Measurements from ENCODE around the gene DLG3.

Gene DLG3

GRCh38 chrX:70476166-70476933, 31.7 kb downstream of the DLG3 start:
- no peaks in the 10 kb centered on the region for H3K4me1 ChIP-seq (ENCODE audit: control insufficient read depth in 1 of 2, insufficient read depth in 1 of 2, low read depth in 1 of 2, low read length in 1 of 2)
- H3K9me3 ChIP-seq: no peaks in the 10 kb centered on the region
- no peak overlapping the region for H3K27ac ChIP-seq
- no peaks in the 10 kb centered on the region for H3K36me3 ChIP-seq
- TF ChIP-seq, protein P1, sequence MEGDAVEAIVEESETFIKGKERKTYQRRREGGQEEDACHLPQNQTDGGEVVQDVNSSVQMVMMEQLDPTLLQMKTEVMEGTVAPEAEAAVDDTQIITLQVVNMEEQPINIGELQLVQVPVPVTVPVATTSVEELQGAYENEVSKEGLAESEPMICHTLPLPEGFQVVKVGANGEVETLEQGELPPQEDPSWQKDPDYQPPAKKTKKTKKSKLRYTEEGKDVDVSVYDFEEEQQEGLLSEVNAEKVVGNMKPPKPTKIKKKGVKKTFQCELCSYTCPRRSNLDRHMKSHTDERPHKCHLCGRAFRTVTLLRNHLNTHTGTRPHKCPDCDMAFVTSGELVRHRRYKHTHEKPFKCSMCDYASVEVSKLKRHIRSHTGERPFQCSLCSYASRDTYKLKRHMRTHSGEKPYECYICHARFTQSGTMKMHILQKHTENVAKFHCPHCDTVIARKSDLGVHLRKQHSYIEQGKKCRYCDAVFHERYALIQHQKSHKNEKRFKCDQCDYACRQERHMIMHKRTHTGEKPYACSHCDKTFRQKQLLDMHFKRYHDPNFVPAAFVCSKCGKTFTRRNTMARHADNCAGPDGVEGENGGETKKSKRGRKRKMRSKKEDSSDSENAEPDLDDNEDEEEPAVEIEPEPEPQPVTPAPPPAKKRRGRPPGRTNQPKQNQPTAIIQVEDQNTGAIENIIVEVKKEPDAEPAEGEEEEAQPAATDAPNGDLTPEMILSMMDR (IDR thresholded peaks at IDR 0.05): no peak
- H3K4me3 ChIP-seq (ENCODE audit: low read depth in 1 of 2, low read length in 1 of 2): no peak overlapping the region
- H3K27me3 ChIP-seq: no peaks in the 10 kb centered on the region

DNA sequence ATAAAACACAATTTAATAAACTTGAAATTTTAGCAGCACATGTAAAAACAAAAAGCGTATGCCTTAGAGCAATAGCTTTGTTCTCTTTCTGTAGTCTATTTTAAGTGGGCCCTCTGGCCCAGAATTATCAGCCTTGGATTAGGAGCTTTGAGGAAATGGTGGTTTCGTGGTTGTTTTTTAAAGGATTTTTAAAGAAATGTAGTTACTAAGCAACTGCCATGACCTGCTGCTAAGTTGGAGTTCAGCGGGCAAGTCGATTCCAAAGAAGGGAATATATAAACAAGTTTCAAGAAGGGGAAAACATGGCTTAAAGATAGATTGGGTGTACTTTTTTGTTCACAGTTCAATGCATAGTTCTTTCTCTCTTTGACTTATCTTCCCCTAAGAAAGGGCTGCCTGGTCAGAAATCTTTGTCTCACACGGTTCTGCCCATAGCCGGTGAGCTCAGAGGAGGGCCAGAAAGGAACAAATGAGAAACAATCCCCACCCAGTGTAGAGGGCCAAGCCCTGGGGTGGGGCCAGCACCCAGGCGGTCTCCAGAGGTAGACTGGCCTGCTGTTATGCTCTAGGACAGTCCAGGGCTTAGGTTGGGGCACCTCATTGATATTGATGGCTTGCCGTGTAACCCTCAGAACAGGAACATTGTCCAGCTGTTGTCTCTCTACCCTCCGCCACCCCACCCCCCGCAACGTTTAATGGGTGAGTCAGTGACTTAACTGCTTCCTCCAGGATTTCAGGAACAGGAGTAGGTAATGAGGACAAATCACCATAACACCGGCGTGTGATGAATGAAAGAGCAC, 32.5 kb downstream of the DLG3 start:
- TF ChIP-seq, protein P1 (IDR thresholded peaks at IDR 0.05): no peak
- H3K36me3 ChIP-seq: no peaks in the 10 kb centered on the region
- no peaks in the 10 kb centered on the region for H3K27me3 ChIP-seq
- H3K4me3 ChIP-seq (ENCODE audit: low read depth in 1 of 2, low read length in 1 of 2): no peak overlapping the region
- no peaks in the 10 kb centered on the region for H3K9me3 ChIP-seq
- H3K27ac ChIP-seq: no peak overlapping the region
- H3K4me1 ChIP-seq (ENCODE audit: control insufficient read depth in 1 of 2, insufficient read depth in 1 of 2, low read depth in 1 of 2, low read length in 1 of 2): no peaks in the 10 kb centered on the region

- TF ChIP-seq, protein P1 (IDR thresholded peaks at IDR 0.05): no peak
- Histone ChIP-seq H3K4me1 (ENCODE audit: control insufficient read depth in 1 of 2, insufficient read depth in 1 of 2, low read depth in 1 of 2, low read length in 1 of 2) (no peaks in the 10 kb centered on the region), H3K36me3 (no peaks in the 10 kb centered on the region), H3K27me3 (no peaks in the 10 kb centered on the region), H3K4me3 (ENCODE audit: low read depth in 1 of 2, low read length in 1 of 2) (no peak overlapping the region), H3K27ac (no peak overlapping the region), H3K9me3 (no peaks in the 10 kb centered on the region)
These were observed 33.1 kb downstream of the DLG3 start for GRCh38 chrX:70477734-70478075.

- Histone ChIP-seq H3K27me3 (no peaks in the 10 kb centered on the region), H3K4me3 (ENCODE audit: low read depth in 1 of 2, low read length in 1 of 2) (no peak overlapping the region), H3K4me1 (ENCODE audit: control insufficient read depth in 1 of 2, insufficient read depth in 1 of 2, low read depth in 1 of 2, low read length in 1 of 2) (no peaks in the 10 kb centered on the region), H3K27ac (no peak overlapping the region), H3K36me3 (no peaks in the 10 kb centered on the region), H3K9me3 (no peaks in the 10 kb centered on the region)
- TF ChIP-seq, protein P1 (IDR thresholded peaks at IDR 0.05): no peak
These were observed 34.1 kb downstream of the DLG3 start for GRCh38 chrX:70478526-70479245.

GRCh38 chrX:70479247-70479921, 34.7 kb downstream of the DLG3 start:
- TF ChIP-seq, protein P1 (IDR thresholded peaks at IDR 0.05): no peak
- Histone ChIP-seq H3K4me3 (ENCODE audit: low read depth in 1 of 2, low read length in 1 of 2) (no peak overlapping the region), H3K9me3 (no peaks in the 10 kb centered on the region), H3K27ac (no peak overlapping the region), H3K36me3 (no peaks in the 10 kb centered on the region), H3K27me3 (no peaks in the 10 kb centered on the region), H3K4me1 (ENCODE audit: control insufficient read depth in 1 of 2, insufficient read depth in 1 of 2, low read depth in 1 of 2, low read length in 1 of 2) (no peaks in the 10 kb centered on the region)

All from neutrophil (primary cell).